GM19463 (cell line): ENCODE results near the gene MFSD6L.

Experiments used
- ATAC-seq: cut with Tn5 transposase; IDR thresholded peaks from one replicate; pipeline ENCODE4 v1.9.1; 2021; ENCODE audit warnings: mild to moderate bottlenecking, moderate library complexity; ENCODE audit not compliant: unreplicated experiment

The MFSD6L gene, protein sequence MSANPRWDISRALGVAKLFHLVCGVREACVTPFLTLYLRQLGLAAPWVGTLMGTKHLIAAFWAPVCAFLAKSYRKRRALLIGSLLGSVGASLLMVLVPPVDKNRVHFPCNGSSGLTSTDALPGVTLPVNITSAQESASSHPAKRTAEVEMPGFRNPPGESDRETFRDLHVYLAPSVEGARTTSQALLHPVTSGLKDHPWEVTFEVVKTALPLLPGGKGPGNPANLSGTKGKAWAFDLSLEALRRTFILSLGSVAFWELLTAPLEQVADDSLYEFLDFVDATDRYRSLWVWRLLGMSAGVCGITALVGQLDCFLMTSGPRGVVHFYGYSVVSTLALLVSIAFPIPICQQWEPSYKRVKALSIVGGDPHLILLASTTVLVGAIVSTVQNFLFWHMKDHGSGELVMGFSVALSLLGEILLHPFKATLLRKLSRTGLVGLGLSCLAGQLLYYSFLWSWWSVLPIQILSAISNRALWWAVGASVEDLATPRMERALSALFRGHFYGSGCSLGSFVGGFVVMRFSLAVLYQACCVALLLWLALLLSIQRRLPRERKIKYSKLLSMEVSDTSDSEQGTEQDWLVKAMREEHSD

GRCh38 chr17:8798846-8799569, at the start of gene MFSD6L:
Gene MFSD6L, minus strand, starts transcription at chr17:8799365. Its CDS starts 245 bp downstream, at chr17:8799120.
- ATAC-seq = no peak

- ATAC-seq = no peak
Observed at GRCh38 chr17:8847891-8848290, 48.7 kb upstream of the MFSD6L start.

DNA sequence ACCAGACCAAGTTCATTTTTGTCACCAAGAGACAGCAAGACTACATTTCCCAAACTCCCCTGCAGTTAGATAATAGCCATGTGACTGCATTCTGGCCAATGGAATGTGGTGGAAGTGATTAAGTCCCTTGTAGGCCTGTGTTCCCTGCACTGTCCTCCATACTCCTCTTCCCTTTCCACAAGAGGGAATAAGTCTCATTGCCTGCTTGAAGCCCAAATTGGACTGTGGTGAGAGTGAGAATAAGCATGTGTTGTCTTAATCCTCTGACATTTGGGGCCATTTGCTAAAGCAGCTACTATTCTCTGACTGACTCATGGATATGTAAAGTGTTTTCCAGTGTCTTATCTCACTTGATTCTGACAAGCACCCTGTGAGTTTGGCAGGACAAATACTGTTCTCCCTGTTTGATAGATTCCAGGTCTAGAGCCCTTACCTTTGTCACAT, 47.6 kb upstream of the MFSD6L start:
- no peak for ATAC-seq

DNA sequence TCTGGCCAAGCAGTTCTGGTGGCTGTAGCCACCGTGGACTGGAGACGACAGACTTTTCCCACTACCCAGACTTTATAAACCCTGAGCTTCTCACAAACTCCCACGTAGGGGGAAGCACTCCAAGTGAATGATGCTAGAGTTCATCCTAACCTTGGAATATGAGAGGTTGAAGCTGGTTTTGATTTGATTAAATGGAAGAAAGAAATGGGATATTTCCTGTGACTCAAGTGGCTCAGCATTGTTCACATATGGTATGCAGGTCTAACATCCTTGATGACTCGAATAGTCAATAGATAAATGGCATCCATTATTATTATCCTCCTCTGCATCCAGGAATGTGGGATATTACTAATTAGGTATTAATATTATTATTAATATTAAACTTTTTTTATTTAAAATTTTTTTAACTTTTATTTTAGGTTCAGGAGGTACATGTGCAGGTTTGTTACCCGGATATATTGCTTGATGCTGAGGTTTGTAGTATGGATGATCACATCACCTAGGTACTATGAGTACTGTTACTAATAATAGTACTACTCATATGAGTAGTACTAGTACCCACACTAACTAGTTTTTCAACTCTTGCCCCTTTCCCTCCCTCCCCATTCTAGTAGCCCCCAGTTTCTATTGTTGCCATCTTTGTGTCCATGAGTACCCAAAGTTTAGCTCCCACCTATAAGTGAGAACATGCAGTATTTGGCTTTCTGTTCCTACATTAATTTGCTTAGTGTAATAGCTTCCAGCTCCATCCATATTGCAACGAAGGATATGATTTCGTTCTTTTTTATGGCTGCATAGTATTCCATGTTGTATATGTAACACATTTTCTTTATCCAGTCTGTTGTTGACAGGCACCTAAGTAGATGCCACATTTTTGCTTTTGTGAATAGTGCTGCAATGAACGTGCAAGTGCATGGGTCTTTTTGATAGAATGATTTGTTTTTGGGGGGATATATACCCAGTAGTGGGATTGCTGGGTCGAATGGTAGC, 45.4 kb upstream of the MFSD6L start:
- no peak for ATAC-seq

DNA sequence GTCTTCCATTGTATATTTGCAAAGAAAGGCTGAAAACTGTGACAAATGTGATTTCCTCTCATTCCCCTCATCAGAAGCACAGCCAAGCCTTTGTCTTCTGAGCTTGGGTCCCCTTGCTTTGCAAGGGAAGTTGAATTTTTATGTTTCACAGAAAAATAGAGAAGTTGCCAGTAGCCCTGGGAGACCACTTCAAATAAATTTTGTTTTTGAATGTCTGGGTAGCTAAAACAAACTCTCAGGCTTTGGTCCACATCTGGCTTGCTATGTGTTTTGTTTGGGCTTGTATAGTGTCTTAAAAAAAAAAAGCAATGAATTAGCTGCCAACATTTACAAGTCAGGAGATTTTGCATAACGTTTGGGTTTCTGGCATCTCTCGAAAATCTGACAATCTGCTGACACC, 44.2 kb upstream of the MFSD6L start:
- ATAC-seq = no peak

- ATAC-seq = no peak
Observed at GRCh38 chr17:8841844-8842243, 42.7 kb upstream of the MFSD6L start.

DNA sequence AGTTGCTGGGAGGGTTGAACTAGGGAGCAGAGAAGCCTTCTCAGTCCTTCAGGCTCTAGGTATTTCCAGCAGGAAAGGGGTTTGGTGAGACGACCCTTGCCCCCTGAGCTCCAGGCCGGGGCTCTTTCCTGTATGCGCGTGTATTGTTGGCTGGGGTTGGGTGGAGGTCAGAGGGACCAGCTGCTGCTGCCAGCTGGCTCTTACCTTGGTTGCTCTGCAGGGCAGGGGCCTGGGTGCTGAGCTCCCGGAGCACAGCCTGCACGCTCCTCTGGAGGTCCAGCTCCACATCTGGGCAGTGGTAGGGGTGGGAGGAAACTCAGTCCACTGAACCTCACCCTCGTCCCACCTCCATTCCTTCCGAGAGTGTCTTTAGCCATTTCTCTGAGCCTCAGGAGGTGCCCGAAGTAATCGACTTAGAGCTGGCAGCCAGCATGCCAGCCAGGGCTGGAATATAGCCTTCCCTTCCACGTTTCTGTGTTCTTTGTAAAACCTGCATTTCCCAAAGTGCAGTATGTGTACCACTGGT, 40.3 kb upstream of the MFSD6L start:
- no peak for ATAC-seq

DNA sequence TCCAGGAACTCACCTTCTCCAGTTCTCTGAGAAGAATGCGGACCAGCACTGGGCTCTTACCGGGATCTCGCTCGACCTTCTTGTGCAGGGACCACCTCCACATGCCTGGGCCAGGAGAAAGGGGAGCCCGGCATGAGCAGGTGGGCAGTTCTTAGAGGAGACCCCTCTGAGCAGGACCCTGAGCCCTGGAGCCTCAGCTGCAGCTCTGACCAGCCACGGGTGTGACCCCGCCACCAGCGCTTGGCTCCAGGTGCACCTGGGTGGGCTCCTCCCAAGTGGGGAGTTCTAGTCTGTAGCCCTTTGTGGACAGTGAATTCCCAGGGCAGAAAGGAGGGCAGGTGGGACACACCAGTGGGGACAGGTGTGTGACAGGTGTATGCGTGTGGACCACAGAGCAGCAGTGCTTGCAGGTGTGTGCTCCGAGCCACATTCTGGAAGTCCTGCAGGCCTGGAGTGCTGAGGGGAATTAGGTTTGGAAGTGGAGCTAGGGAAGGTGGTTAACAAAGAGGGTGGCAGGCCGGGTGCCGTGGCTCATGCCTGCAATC, 39.5 kb upstream of the MFSD6L start:
- no peak for ATAC-seq

- ATAC-seq = no peak
Observed at GRCh38 chr17:8837563-8838075, 38.5 kb upstream of the MFSD6L start.

GRCh38 chr17:8836821-8837562, 37.8 kb upstream of the MFSD6L start:
- no peak for ATAC-seq

DNA sequence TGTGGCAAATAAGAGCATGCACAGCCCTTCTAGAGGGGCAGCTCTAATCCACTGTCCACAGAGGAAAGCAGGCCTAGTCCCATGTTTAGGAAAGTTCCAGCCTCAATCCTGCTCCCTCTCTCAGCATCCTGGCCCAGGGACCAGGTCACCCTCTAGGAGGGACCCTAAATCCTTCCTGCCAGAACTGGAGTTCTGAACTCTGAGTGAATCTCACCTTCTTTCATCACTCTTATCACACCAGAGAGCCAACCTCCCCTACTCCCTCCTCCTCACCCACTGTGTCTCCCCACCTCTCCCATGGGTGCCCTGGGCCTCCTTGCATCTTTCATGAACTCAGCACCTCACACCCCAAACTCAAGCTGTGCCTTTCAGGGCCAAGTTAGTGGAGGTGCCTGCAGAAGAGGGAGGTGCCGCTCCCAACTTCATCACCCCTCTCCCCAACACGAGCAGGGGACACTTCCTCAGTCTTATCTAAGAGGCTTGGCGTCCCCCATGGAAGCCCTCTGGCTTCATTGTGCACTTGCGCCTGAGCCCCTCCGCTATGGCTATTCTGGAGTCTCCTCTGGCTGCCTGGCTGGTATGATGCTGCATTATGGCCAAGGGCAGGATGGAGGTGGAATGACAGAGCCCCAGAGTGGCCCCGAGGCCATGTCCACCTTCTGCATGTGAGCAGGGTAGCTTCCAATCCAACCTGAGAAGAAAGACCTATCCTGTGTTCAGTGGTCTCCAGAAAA, 36.6 kb upstream of the MFSD6L start:
- ATAC-seq = no peak

GRCh38 chr17:8835106-8835505, 35.9 kb upstream of the MFSD6L start:
- no peak for ATAC-seq

DNA sequence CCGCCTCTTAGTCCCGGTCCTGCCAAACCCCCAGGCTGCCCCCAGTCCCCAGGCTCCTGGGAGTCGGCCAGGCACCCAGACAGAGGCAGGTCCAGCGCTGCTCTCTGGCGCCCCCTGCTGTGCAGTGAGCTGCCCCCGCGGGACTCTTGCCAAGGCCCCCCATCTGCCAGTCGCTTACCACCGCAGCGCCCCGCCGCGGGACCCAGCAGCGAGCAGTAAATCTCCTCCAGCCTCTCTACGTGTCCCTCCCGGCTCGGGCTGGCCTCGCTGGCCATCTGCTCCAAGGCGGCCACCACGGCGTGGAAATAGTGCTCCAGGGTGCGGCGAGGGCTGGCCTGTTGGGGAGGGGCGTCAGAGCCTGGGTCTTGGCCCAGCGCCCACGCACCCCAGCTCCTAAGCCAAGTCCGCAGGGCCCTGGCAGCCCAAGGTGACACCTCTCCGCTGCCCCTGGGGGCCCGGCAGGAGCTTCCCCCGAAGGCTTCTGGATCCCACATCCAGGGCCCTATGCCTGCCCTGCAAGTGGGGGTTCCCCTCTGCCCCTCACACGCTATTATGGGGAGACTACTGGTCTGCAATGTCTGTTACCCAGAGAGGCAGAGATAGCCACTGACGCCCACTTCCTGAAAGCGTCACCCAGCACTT, 33.7 kb upstream of the MFSD6L start:
- no peak for ATAC-seq

GRCh38 chr17:8831234-8831849, 32.2 kb upstream of the MFSD6L start:
- no peak for ATAC-seq

DNA sequence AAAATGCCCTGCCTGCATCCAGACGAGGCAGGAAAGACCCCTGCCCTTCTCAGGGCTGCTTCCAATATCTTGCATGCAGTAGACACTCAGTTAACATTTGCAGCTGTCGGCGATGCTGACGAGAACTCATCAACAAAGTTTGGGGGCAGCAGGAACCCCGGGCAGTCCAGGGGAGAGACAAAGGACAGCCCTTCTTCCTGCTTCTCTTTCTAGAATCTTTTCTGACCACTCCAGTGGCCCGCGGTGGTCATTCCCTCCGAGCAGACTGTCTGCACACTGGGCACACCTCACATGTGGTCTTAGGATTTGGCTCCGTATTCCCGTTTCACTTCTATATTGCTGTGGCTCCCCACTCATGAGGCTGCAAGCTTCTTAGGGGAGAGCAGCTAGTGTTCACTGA, 31.0 kb upstream of the MFSD6L start:
- ATAC-seq = no peak

- ATAC-seq = no peak
Observed at GRCh38 chr17:8829036-8829941, 30.1 kb upstream of the MFSD6L start.

DNA sequence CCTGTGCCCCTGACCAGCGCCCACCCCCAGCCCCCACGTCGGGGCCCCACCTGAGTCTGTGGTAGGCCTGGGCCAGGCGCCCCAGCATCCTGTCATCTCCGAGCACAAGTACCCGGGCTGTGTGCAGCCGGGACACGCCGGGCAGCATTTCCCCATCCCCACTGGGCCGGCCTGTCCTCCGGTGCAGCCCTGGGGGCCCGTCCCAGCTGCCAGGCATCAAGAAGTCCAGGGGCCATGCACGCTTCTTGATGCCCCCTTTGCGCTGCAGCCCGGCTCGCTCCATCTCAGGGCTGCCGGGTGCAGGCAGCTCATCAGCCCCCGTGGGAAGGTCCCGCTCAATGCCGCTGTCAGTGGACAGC, 29.3 kb upstream of the MFSD6L start:
- ATAC-seq = no peak
